Lower leg skin (tissue), 4 donors: Measurements from ENCODE around the gene WNT9B. TPM values are rescaled to one million over a fixed set of nuclear protein-coding genes. Genes with fewer than 3 reads are reported as not detected.
A peak's percentile ranks its signal among the peaks of the same experiment; 100 is the strongest.

Source experiments
- DNase-seq, 2 donors: peaks; one replicate each; pipeline ENCODE4 v3.0.0-alpha.2; 2019; ENCODE audit warnings: low spot score in 2 of 2
- H3K4me3 ChIP-seq: fragments of 200-600 bp; sonication (generic); 2 replicates; pipeline ENCODE4 v1.5.1; 2017; ENCODE audit warnings: mild to moderate bottlenecking, low read depth; ENCODE audit not compliant: poor library complexity, severe bottlenecking
- POLR2A ChIP-seq, 2 donors: fragments of 450-650 bp; IDR thresholded peaks; one replicate each; pipeline ENCODE4 v1.6.1; 2016 to 2017; ENCODE audit warnings: antibody characterized with exemption in 2 of 2, mild to moderate bottlenecking in 1 of 2, moderate library complexity in 1 of 2
- WGBS, 2 donors: methylation state at CpG; one replicate each; pipeline ENCODE4 v1.1.5; 2018; 5-methylcytosine and 5-hydroxymethylcytosine counted together
- intact Hi-C: fragments of 100-400 bp; cut with DNase I; formaldehyde crosslinking; loops from one replicate; pipeline ENCODE4 v1.15.0; 2023; ENCODE audit warnings: low total_unique reads
- total RNA-seq, 4 donors: library from RNA; depleted of rRNA; stranded (reverse); fragments of >200 nt; gene quantifications; one replicate each; pipeline ENCODE4 v1.1.0, GENCODE V29; 2016
- TF ChIP-seq, protein P1 (sequence below), 3 donors: fragments of 450-650 bp; IDR thresholded peaks; one replicate each; pipeline ENCODE4 v1.5.1; 2016; ENCODE audit warnings: antibody characterized with exemption in 3 of 3, mild to moderate bottlenecking in 3 of 3, moderate library complexity in 2 of 3

Gene WNT9B
- total RNA-seq, 4 donors from 2014 or later: 0.75 to 1.1 (median 0.86) TPM

DNA sequence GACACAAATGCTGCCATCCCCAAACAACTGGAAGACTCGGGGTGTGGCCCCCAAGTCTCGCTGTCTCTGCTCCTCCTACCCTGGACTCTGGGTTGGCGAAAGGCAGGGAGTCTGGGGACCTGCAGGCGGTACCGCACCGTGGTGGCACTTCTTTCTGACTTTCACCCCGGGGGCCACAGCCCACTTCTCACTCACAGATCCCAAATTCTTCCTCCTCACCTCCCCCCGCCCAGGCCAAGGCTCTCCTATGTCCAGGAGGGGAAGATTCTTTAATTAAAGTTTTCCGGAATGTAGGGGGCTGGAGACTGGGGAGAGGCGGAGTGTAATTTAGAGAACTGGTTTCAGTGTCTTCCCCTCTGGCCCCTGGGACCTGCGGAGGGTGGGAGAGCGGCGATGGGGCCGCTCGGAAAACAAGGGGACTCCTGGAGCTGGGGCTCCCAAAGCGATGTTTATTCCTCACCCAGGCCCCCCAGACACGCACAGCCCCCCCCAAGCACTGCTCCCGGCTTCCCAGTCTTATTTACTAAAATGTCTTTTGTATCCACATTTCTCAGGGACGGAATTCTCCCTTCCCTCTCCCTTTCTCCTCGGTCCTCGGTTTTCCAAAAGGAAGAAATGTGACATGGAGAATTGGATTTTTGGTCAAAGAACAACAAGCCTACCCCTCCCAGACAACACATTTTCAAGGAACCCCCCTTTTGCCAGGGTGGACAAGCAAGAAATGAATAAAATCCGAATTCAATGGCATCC, 34.1 kb upstream of the WNT9B start:
- TF ChIP-seq, protein P1, sequence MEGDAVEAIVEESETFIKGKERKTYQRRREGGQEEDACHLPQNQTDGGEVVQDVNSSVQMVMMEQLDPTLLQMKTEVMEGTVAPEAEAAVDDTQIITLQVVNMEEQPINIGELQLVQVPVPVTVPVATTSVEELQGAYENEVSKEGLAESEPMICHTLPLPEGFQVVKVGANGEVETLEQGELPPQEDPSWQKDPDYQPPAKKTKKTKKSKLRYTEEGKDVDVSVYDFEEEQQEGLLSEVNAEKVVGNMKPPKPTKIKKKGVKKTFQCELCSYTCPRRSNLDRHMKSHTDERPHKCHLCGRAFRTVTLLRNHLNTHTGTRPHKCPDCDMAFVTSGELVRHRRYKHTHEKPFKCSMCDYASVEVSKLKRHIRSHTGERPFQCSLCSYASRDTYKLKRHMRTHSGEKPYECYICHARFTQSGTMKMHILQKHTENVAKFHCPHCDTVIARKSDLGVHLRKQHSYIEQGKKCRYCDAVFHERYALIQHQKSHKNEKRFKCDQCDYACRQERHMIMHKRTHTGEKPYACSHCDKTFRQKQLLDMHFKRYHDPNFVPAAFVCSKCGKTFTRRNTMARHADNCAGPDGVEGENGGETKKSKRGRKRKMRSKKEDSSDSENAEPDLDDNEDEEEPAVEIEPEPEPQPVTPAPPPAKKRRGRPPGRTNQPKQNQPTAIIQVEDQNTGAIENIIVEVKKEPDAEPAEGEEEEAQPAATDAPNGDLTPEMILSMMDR (IDR thresholded peaks at IDR 0.05): no peak
- TF ChIP-seq POLR2A (IDR thresholded peaks at IDR 0.05): no peak
- DNase-seq: no peak
- intact Hi-C loops: no loop called here
- H3K4me3 ChIP-seq: no peak overlapping the region
- WGBS, 2 donors: 7 to 17% methylated on average over 22 of the region's 22 CpGs

DNA sequence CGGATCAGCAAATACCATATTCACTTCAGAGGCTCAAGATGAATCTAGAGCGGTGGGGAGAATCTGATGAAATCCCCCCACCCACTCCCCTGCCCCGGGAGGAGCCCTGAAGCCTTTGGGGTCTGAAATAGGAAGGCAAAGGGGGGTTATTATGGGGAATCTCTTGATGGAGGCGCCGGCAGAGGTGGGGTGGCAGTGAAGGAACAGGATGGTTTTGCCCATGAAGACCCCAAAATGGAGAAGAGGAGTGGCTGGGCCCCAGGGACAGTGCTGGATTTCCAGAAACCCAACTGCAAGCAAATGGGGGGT, 33.5 kb upstream of the WNT9B start:
- H3K4me3 ChIP-seq: no peak overlapping the region
- no peak for DNase-seq
- TF ChIP-seq, protein P1 (IDR thresholded peaks at IDR 0.05): no peak
- TF ChIP-seq POLR2A (IDR thresholded peaks at IDR 0.05): no peak
- WGBS, 2 donors: 10 to 11% methylated on average over 5 of the region's 5 CpGs
- intact Hi-C loops: no loop called here

DNA sequence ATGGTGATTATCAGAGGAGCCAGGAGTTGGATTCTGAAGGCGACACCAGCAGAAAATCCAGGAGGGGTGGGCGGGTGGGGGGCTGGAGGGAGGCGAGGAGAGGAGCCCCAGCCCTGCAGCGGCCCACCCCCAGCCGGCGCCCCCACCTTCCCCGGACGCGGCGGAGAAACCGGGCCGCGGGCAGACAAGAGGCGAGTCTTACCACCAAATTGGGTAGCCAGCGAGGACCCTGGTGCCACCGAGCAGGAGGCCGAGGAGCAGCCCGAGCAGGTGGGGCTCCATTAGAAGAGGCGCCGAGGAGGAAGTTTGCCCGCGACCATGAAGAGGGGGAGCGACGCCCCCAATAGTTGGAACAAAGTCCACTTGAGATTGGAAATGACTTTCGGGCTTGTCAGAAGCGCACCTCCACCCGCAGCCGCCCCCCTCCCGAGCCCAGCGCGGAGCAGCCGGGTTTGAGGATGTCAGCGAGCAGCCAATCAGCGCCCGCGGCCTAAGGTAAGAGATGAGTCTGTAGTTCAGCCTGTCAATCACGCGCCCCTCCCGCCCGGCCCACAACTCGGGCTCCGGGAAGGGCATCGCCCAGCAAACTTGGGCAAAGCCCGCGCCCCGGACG, 33.0 kb upstream of the WNT9B start, which contains the start of gene WNT3:
Gene WNT3, minus strand, starts transcription at position 377 of the 613 bp plus-strand sequence. Its CDS starts 95 bp downstream, at position 282.
- TF ChIP-seq POLR2A (IDR thresholded peaks at IDR 0.05): no peak
- TF ChIP-seq, protein P1 (IDR thresholded peaks at IDR 0.05): no peak
- WGBS, 2 donors: 1 to 3% methylated on average over 35 to 43 of the region's 47 CpGs
- intact Hi-C loops: no loop called here
- peak within 1 kb of the TSS; percentile 9 for H3K4me3 ChIP-seq
- DNase-seq: peak in 1 of 2 donors; percentile 60

DNA sequence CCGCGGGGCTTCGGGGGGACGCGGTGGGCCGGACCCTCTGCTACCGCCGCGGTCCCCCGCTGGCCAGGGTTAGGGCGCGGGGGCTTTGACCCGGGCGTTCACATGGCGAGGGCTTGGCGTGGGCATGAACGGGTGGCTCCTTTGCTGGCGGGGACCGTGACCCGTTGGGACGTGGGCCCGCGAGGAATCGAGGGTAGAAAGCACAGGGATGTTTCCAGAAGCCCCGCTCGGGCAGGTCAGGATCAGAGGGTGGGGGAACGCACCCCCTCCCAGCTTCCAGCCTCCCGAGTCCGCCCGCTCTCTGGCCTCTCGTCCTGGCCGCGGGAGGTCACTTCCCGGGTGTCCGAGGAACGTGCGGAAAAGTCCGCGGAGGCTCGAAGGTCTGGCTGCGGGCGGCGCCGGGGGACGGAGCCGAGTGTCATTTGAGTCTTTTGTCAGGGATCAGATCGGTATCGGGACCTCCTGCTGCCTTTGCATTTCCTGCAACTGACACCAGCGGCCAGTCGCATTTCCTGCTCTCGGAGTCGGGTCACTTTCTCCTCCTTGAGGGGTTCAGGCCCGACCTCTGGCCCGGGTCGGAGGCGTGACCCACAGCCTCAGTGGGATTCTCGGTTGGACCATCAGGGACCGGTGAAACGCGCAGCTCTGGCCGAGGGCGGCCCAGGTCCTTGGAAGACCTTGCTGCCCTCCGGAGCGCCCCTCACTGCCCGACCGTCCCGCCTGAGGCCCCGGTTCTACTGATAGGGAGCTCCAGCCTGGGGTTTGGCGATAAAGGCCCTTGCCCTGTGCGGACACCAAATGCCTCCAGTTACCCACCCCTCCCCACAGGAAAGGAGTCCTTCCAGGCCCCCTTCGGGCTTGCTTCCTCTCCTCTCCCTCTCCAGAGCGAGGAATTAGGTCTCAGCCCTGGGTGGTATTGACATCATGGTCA, 32.2 kb upstream of the WNT9B start:
- TF ChIP-seq, protein P1 (IDR thresholded peaks at IDR 0.05): no peak
- no peak for TF ChIP-seq POLR2A (IDR thresholded peaks at IDR 0.05)
- DNase-seq: no peak
- intact Hi-C loops: no loop called here
- peak overlapping the region; percentile 9 for H3K4me3 ChIP-seq
- 5 to 7% methylated on average over 36 to 50 of the region's 72 CpGs for WGBS, 2 donors

DNA sequence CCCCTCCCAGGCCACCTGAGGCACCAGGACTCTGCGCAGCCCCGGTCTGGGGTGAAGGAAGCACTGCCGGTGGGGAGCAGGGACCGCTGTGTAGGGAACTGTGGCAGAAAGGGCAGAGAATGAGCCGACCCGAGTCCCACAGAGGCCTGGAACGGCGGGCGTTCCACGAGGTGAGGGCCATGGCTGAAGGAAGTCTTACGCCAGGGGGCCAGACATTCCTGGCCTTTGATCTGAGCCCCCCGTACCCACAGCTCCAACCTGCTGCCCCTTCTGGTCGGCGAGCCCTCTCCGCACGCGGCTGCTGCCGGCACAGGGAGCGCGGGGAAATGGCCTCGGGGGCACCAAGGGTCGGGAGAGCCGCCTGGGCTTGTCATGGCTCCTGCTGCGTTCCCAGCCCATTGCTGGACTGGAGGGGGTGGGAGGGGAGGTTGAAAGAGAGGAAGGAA, 31.5 kb upstream of the WNT9B start:
- H3K4me3 ChIP-seq: no peak overlapping the region
- DNase-seq: no peak
- WGBS, 2 donors: 8 to 17% methylated on average over 18 to 23 of the region's 24 CpGs
- intact Hi-C loops: no loop called here
- TF ChIP-seq POLR2A (IDR thresholded peaks at IDR 0.05): no peak
- TF ChIP-seq, protein P1 (IDR thresholded peaks at IDR 0.05): no peak
